Caco-2 (cell line): ENCODE data around the gene TMEM129. TPM values are rescaled to one million over a fixed set of nuclear protein-coding genes. Genes with fewer than 3 reads are reported as not detected.

Experiments used
- BruUV-seq: library from RNA; stranded (reverse); fragments of 400-500 nt; replicated peaks from 2 replicates; lab custom pipeline; 2021; lab: Mats Ljungman, UMichigan
- CTCF ChIA-PET: fragments of 300-600 bp; sonication (Branson Sonifier 250); formaldehyde crosslinking; loops from one replicate; lab custom pipeline; 2022; ENCODE audit warnings: antibody characterized with exemption; lab: Charles Lee
- POLR2A ChIA-PET: fragments of 300-600 bp; sonication (Branson Sonifier 250); formaldehyde crosslinking; loops from one replicate; lab custom pipeline; 2022; ENCODE audit warnings: antibody characterized with exemption; lab: Charles Lee
- DNase-seq, 2 experiments: peaks; one replicate each; pipeline versions ENCODE4 v3.0.0 to v3.0.0-alpha.2; 2020 to 2022
- H3K27me3 ChIP-seq: replicated peaks from 2 replicates; pipeline ENCODE4 v1.6.0; 2011; ENCODE audit warnings: low read length; ENCODE audit not compliant: control insufficient read depth, insufficient read depth
- H3K36me3 ChIP-seq: 2 replicates; pipeline ENCODE4 v1.5.1; 2011; ENCODE audit warnings: low read length; ENCODE audit not compliant: control insufficient read depth, insufficient read depth
- H3K4me1 ChIP-seq: fragments of 250-450 bp; sonication (Bioruptor Pico); 2 replicates; pipeline ENCODE4 v1.5.1; 2020; ENCODE audit warnings: mild to moderate bottlenecking
- H3K4me3 ChIP-seq: 2 replicates; pipeline ENCODE4 v1.5.1; 2011; ENCODE audit warnings: low read depth, mild to moderate bottlenecking, control low read depth, low read length
- H3K9me3 ChIP-seq: fragments of 250-450 bp; sonication (Bioruptor Pico); 2 replicates; pipeline ENCODE4 v1.5.1; 2020; ENCODE audit warnings: mild to moderate bottlenecking, moderate library complexity
- H3K27ac Mint-ChIP-seq: one replicate; pipeline ENCODE4 v1.8.0; 2022; ENCODE audit warnings: mixed read lengths; ENCODE audit not compliant: unreplicated experiment
- H3K27me3 Mint-ChIP-seq: one replicate; pipeline ENCODE4 v1.8.0; 2022; ENCODE audit warnings: mixed read lengths; ENCODE audit not compliant: insufficient read depth, unreplicated experiment
- H3K36me3 Mint-ChIP-seq: one replicate; pipeline ENCODE4 v1.8.0; 2022; ENCODE audit warnings: mild to moderate bottlenecking, mixed read lengths; ENCODE audit not compliant: insufficient read depth, unreplicated experiment
- H3K4me1 Mint-ChIP-seq: one replicate; pipeline ENCODE4 v1.8.0; 2022; ENCODE audit warnings: low read depth, mixed read lengths; ENCODE audit not compliant: unreplicated experiment
- H3K4me3 Mint-ChIP-seq: one replicate; pipeline ENCODE4 v1.8.0; 2022; ENCODE audit warnings: mild to moderate bottlenecking, moderate library complexity, mixed read lengths; ENCODE audit not compliant: unreplicated experiment
- H3K9me3 Mint-ChIP-seq: one replicate; pipeline ENCODE4 v1.8.0; 2022; ENCODE audit warnings: mixed read lengths; ENCODE audit not compliant: unreplicated experiment
- intact Hi-C: fragments of 100-400 bp; cut with micrococcal nuclease; formaldehyde crosslinking; loops from one replicate; pipeline ENCODE4 v1.10.0; 2022; ENCODE audit not compliant: unreplicated experiment
- total RNA-seq: library from RNA; stranded (reverse); gene quantifications from 2 replicates; pipeline ENCODE4 v1.2.3, GENCODE V29; 2022
- TF ChIP-seq, protein P1 (sequence below), 2 experiments: fragments of 200-600 bp in 1 of 2; IDR thresholded peaks; 1 replicate in 1 of 2; 2 replicates in 1 of 2; pipeline versions ENCODE4 v1.5.1 to v1.8.0; 2011 to 2022; ENCODE audit warnings: antibody characterized with exemption in 1 of 2, control low read depth in 1 of 2, inconsistent platforms in 1 of 2, low read depth in 1 of 2, low read length in 1 of 2, mild to moderate bottlenecking in 1 of 2, moderate library complexity in 1 of 2; ENCODE audit not compliant: insufficient read depth in 1 of 2, severe bottlenecking in 1 of 2, unreplicated experiment in 1 of 2

Gene TMEM129
- total RNA-seq, 1 experiment from 2014 or later = 39.0 TPM

GRCh38 chr4:1740021-1740545, 19.0 kb upstream of the TMEM129 start:
- ChIA-PET CTCF (no interaction called here), POLR2A (interaction anchor here (0.5 kb wide), 1 partner anchor 19 kb away, joined by 3 read pairs; the partner anchor contains the start of gene TMEM129)
- no peak overlapping the region for H3K4me3 Mint-ChIP-seq
- H3K27ac Mint-ChIP-seq = no peak overlapping the region
- H3K4me1 ChIP-seq = 0 out of 2 replicates have a peak, but pooled peaks cover 5% of the 10 kb centered on the region
- no peaks in the 10 kb centered on the region for H3K27me3 ChIP-seq
- H3K4me3 ChIP-seq = no peak overlapping the region
- intact Hi-C loops = no loop called here
- no peaks in the 10 kb centered on the region for H3K27me3 Mint-ChIP-seq
- BruUV-seq = no TSS peak
- peaks cover 21% of the 10 kb centered on the region for H3K9me3 ChIP-seq
- no peak for DNase-seq
- H3K36me3 Mint-ChIP-seq = peaks cover 93% of the 10 kb centered on the region
- peaks cover 15% of the 10 kb centered on the region for H3K36me3 ChIP-seq
- TF ChIP-seq, protein P1, sequence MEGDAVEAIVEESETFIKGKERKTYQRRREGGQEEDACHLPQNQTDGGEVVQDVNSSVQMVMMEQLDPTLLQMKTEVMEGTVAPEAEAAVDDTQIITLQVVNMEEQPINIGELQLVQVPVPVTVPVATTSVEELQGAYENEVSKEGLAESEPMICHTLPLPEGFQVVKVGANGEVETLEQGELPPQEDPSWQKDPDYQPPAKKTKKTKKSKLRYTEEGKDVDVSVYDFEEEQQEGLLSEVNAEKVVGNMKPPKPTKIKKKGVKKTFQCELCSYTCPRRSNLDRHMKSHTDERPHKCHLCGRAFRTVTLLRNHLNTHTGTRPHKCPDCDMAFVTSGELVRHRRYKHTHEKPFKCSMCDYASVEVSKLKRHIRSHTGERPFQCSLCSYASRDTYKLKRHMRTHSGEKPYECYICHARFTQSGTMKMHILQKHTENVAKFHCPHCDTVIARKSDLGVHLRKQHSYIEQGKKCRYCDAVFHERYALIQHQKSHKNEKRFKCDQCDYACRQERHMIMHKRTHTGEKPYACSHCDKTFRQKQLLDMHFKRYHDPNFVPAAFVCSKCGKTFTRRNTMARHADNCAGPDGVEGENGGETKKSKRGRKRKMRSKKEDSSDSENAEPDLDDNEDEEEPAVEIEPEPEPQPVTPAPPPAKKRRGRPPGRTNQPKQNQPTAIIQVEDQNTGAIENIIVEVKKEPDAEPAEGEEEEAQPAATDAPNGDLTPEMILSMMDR (IDR thresholded peaks at IDR 0.05; ENCODE audit: insufficient read depth in 1 of 2, low read depth in 1 of 2, low read length in 1 of 2, severe bottlenecking in 1 of 2, unreplicated experiment in 1 of 2) = no peak
- peaks cover 10% of the 10 kb centered on the region for H3K9me3 Mint-ChIP-seq
- H3K4me1 Mint-ChIP-seq = no peaks in the 10 kb centered on the region

DNA sequence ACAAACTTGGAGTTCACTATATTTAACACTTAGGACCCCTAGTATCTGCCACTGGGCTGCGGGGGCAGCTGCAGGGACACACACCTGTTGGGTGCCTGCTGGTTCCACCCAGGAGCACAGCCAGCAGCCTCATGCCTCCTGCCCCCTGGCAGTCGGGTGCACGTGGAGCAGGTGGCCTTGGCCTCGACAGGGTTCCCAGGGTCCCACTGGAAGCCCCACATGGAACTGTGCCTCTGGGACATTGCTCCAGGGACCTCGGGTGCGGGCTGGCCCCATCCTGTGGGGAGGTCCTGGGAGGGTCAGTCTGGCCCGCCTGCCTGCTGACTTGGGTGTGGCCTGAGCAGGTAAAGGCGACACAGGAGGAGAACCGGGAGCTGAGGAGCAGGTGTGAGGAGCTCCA, 18.2 kb upstream of the TMEM129 start:
- no peak for DNase-seq
- Mint-ChIP-seq H3K27ac (no peak overlapping the region), H3K36me3 (peaks cover 95% of the 10 kb centered on the region), H3K9me3 (peaks cover 10% of the 10 kb centered on the region), H3K4me1 (no peaks in the 10 kb centered on the region), H3K4me3 (no peak overlapping the region), H3K27me3 (no peaks in the 10 kb centered on the region)
- intact Hi-C loops = no loop called here
- POLR2A ChIA-PET = no interaction called here
- CTCF ChIA-PET = no interaction called here
- peaks cover 21% of the 10 kb centered on the region for H3K9me3 ChIP-seq
- no peak overlapping the region for H3K4me3 ChIP-seq
- peaks cover 15% of the 10 kb centered on the region for H3K36me3 ChIP-seq
- H3K4me1 ChIP-seq = 0 out of 2 replicates have a peak, but pooled peaks cover 3% of the 10 kb centered on the region
- no TSS peak for BruUV-seq
- H3K27me3 ChIP-seq = no peaks in the 10 kb centered on the region
- TF ChIP-seq, protein P1 (IDR thresholded peaks at IDR 0.05; ENCODE audit: insufficient read depth in 1 of 2, low read depth in 1 of 2, low read length in 1 of 2, severe bottlenecking in 1 of 2, unreplicated experiment in 1 of 2) = no peak

GRCh38 chr4:1738410-1738809, 17.3 kb upstream of the TMEM129 start:
- peaks cover 21% of the 10 kb centered on the region for H3K9me3 ChIP-seq
- intact Hi-C loops = no loop called here
- ChIA-PET CTCF (no interaction called here), POLR2A (interaction anchor here (1.0 kb wide), 1 partner anchor 17 kb away, joined by 3 read pairs; the partner anchor contains the start of genes TACC3 and TMEM129)
- Mint-ChIP-seq H3K9me3 (peaks cover 10% of the 10 kb centered on the region), H3K4me3 (no peak overlapping the region), H3K27me3 (no peaks in the 10 kb centered on the region), H3K4me1 (no peaks in the 10 kb centered on the region), H3K36me3 (peaks cover 95% of the 10 kb centered on the region), H3K27ac (peak overlapping the region; percentile 79)
- no peaks in the 10 kb centered on the region for H3K4me1 ChIP-seq
- BruUV-seq = no TSS peak
- no peaks in the 10 kb centered on the region for H3K27me3 ChIP-seq
- H3K36me3 ChIP-seq = peaks cover 15% of the 10 kb centered on the region
- H3K4me3 ChIP-seq = no peak overlapping the region
- no peak for DNase-seq
- TF ChIP-seq, protein P1 (IDR thresholded peaks at IDR 0.05; ENCODE audit: insufficient read depth in 1 of 2, low read depth in 1 of 2, low read length in 1 of 2, severe bottlenecking in 1 of 2, unreplicated experiment in 1 of 2) = no peak
